BE2C (cell line): ENCODE results near the gene DDX27.
"Not testable (repeated sequence)": the region's sequence is repeated elsewhere in the genome, so short reads cannot be mapped to it uniquely, and the experiment has no call there.

Experiments used
- DNase-seq: peaks from one replicate; pipeline ENCODE4 v3.0.0-alpha.2; 2020
- H3K27me3 ChIP-seq: fragments of 250-450 bp; sonication (Bioruptor Pico); 2 replicates; pipeline ENCODE4 v1.5.1; 2020; ENCODE audit warnings: mild to moderate bottlenecking
- H3K36me3 ChIP-seq: fragments of 250-450 bp; sonication (Bioruptor Pico); 2 replicates; pipeline ENCODE4 v1.5.1; 2020; ENCODE audit warnings: mild to moderate bottlenecking
- H3K4me1 ChIP-seq: fragments of 250-450 bp; sonication (Bioruptor Pico); 2 replicates; pipeline ENCODE4 v1.5.1; 2020
- H3K4me3 ChIP-seq: 2 replicates; pipeline ENCODE4 v1.5.1; 2011; ENCODE audit warnings: low read depth, low read length
- H3K9me3 ChIP-seq: fragments of 250-450 bp; sonication (Bioruptor Pico); 2 replicates; pipeline ENCODE4 v1.5.1; 2020
- CTCF ChIP-seq: IDR thresholded peaks from 2 replicates; pipeline ENCODE4 v1.5.1; 2012; ENCODE audit warnings: mild to moderate bottlenecking, low read depth, low read length

DDX27 gene

DNA sequence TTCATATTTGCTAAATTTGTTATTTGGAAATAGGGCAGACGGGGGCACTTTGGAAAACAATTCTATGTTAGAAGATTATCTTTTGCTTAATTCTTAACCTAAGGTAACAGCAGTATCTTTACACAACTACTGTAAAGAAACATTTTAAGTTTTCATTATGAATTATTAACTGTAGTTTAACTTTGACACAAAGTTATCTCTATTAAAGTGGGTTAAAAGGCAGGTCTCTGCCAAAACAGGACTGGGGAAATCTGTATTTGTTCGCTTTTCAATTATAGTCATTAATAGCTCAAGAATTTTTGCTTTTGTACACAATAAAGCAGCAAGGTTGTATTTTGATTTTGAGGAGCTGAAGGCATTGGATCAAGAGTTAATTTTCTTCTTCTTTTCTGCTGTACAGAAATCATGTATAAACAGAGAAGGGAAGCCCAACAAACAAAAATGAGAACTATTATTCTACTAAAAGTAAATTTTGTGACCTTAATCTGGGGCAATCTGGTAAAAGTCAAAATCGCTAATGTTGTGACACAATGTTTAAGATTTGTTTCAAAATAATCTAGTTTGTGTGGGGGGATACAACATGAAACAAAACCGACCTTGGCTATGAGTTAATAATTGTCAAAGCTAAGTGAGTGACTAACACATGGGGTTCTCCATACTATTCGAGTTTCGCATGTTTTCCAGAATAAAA lies 34.0 kb upstream of the DDX27 start:
- Histone ChIP-seq H3K9me3 (no peaks in the 10 kb centered on the region), H3K36me3 (no peaks in the 10 kb centered on the region), H3K27me3 (no peaks in the 10 kb centered on the region), H3K4me3 (no peak overlapping the region), H3K4me1 (peaks cover 6% of the 10 kb centered on the region; the same call in 1 of the 2 replicates)
- no peak for DNase-seq
- TF ChIP-seq CTCF: no peak

GRCh38 chr20:49186535-49187329 lies 32.5 kb upstream of the DDX27 start:
- peak; percentile 13 for DNase-seq
- no peak for TF ChIP-seq CTCF
- Histone ChIP-seq H3K36me3 (no peaks in the 10 kb centered on the region), H3K9me3 (no peaks in the 10 kb centered on the region), H3K4me1 (peaks cover 6% of the 10 kb centered on the region; the same call in 1 of the 2 replicates), H3K4me3 (peak overlapping the region; percentile 94), H3K27me3 (no peaks in the 10 kb centered on the region)

DNA sequence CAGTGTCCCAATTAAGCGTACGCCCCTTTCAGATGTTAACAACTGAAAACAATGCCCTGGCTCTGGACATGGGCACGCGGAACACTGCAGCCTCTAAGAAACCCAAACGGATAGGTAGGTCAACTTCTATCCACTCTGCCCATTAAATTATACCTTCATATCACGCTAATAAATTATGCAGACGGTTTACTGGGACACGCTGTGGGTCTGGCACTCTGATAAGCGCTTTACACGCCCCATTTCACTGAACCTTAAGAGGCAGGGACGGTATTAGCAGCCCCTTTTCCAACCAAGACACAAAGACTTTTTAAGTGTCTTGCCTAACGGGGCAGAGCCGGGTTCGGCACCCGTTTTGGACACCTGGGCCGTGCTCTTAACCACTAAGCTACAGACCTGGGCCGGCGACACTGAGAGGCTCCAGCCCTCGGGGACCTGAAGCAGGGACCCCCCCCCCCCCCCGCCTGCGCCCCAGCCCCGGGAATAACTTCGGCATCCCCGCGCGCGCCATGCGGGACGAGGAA lies 31.8 kb upstream of the DDX27 start:
- H3K4me1 ChIP-seq: peaks cover under 1% of the 10 kb centered on the region; the same call in 1 of the 2 replicates
- H3K4me3 ChIP-seq: peak overlapping the region; percentile 94
- no peaks in the 10 kb centered on the region for H3K27me3 ChIP-seq
- H3K36me3 ChIP-seq: no peaks in the 10 kb centered on the region
- H3K9me3 ChIP-seq: no peaks in the 10 kb centered on the region
- TF ChIP-seq CTCF: no peak
- no peak for DNase-seq

DNA sequence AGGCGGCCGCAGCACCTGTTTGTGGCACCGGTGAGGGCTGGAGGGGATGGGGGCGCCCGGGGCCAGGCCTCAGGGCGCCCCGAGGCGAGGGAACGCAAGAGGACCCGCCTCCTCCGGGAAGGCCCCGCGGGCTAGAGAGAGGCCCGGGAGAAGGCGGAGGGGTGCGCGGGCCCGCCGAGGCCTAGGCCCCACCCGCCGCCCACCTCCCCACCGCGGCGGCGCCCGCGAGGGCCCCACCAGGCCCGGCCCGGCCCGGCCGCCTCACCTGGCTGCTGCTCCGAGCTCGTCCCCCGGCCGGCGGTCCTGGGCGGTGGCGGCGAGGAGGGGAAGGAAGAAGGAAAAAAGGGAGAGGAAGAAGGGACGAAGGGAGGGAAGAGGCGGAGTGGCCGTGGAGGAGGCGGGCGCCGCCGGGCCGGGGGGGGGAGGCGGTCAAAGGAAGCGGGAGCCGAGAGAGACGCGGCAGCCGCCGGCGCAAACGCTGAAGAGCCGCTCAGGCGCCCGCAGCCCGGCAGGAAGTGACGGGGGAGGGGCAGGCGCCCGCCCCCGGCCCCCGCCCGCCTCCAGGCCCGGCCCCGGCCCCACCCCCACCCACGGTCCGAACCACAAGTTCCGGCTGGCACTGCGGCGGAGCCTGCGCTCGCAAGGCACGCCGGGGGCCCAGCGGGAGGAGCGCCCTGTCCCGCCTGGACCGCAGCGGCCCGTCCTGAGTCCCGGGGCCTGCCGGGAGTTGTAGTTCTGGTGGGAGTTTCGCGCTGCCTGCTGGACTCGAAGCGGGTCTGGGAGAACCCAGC lies 31.2 kb upstream of the DDX27 start, which contains the start of gene STAU1:
Gene STAU1, minus strand, starts transcription at position 484 of the 791 bp plus-strand sequence. CDS start 22,133 bp downstream, outside the sequence.
- TF ChIP-seq CTCF: no peak
- Histone ChIP-seq H3K9me3 (no peaks in the 10 kb centered on the region), H3K4me3 (peak within 1 kb of the TSS; percentile 94), H3K36me3 (no peaks in the 10 kb centered on the region), H3K27me3 (no peaks in the 10 kb centered on the region), H3K4me1 (no peaks in the 10 kb centered on the region)
- peak; percentile 97 for DNase-seq

- H3K36me3 ChIP-seq, H3K9me3 ChIP-seq, H3K4me3 ChIP-seq: not testable (repeated sequence)
Observed at GRCh38 chr20:49192944-49193518, 26.2 kb upstream of the DDX27 start.

DNA sequence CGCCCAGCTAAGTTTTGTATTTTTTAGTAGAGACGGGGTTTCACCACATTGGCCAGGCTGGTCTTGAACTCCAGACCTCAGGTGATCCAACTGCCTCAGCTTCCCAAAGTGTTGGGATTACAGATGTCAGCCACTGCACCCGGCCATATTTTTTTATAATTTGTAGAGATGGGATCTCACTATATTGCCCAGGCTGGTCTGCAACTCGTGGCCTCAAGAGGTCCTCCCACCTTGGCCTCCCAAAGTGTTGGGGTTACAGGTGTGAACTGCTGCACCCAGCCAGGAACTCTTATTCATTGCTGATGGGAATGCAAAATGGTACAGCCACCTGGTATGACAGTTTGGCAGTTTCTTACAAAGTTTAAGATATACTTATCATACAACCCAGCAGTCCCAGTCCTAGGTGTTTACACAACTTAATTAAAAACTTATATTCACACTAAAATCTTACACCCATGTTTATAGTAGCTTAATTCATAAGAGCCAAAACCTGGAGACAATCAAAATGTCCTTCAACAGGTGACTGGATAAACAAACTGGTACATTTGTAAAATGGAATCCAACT lies 19.4 kb upstream of the DDX27 start:
- Histone ChIP-seq H3K4me3 (no peak overlapping the region), H3K9me3 (no peaks in the 10 kb centered on the region; the same call in 1 of the 2 replicates), H3K4me1 (no peaks in the 10 kb centered on the region), H3K27me3 (no peaks in the 10 kb centered on the region), H3K36me3 (no peaks in the 10 kb centered on the region)
- TF ChIP-seq CTCF: no peak
- DNase-seq: no peak

More at GRCh38 chr20:49192944-49193518, 26.2 kb upstream of the DDX27 start:
- not testable (repeated sequence) for H3K4me1 ChIP-seq, DNase-seq, H3K27me3 ChIP-seq
